ENCODE data around the gene TRIM2. TPM values are rescaled to one million over a fixed set of nuclear protein-coding genes. Genes with fewer than 3 reads are reported as not detected.

Gene TRIM2
- total and polyA plus RNA-seq, 2 experiments from 2014 or later: 22.0 to 61.5 TPM

- ATAC-seq (no peak), DNase-seq (ENCODE audit: low spot score) (no peak)
- Histone ChIP-seq H4K20me1 (replicated peaks; ENCODE audit: insufficient read depth) (no peaks in the 10 kb centered on the region), H3K79me2 (replicated peaks; ENCODE audit: insufficient read depth) (no peaks in the 10 kb centered on the region), H3K9me2 (ENCODE audit: insufficient read depth) (no peaks in the 10 kb centered on the region), H3K27ac (ENCODE audit: low read depth) (no peak overlapping the region), H3K4me2 (no peak overlapping the region), H3K36me3 (ENCODE audit: insufficient read depth) (no peaks in the 10 kb centered on the region), H3K4me3 (no peak overlapping the region), H3K4me1 (ENCODE audit: insufficient read depth) (peaks cover 22% of the 10 kb centered on the region), H2AFZ (no peak overlapping the region), H3K27me3 (ENCODE audit: insufficient read depth) (peaks cover 45% of the 10 kb centered on the region), H3F3A (replicated peaks; ENCODE audit: low read depth) (peaks cover 4% of the 10 kb centered on the region; the same call in 1 of the 2 replicates)
- H3K9me3 Mint-ChIP-seq: no peaks in the 10 kb centered on the region
- H3K27ac Mint-ChIP-seq: no peak overlapping the region
- no peaks in the 10 kb centered on the region for H3K36me3 Mint-ChIP-seq (ENCODE audit: low read depth)
- H3K4me3 Mint-ChIP-seq: no peak overlapping the region
- peaks cover 25% of the 10 kb centered on the region for H3K4me1 Mint-ChIP-seq
- peaks cover 22% of the 10 kb centered on the region for H3K27me3 Mint-ChIP-seq (ENCODE audit: insufficient read depth, low read depth, poor library complexity)
- 0 out of 4 replicates have a peak, but pooled peaks of 1 of the 2 experiments have one; percentile 13 for TF ChIP-seq CTCF (conservative IDR thresholded peaks at IDR 0.05; ENCODE audit: low read depth in 2 of 2)
- no peak for TF ChIP-seq JUNB (IDR thresholded peaks at IDR 0.05; ENCODE audit: unreplicated experiment)
These were observed 45.2 kb upstream of the TRIM2 start for GRCh38 chr4:153159016-153159415.

- H3K27ac ChIP-seq (ENCODE audit: low read depth): no peak overlapping the region
- no peak for DNase-seq (ENCODE audit: low spot score)
- TF ChIP-seq CTCF (conservative IDR thresholded peaks at IDR 0.05; ENCODE audit: low read depth in 2 of 2): no peak
- TF ChIP-seq REST (IDR thresholded peaks at IDR 0.05; ENCODE audit: unreplicated experiment): no peak
- no peak for TF ChIP-seq POLR2AphosphoS5 (IDR thresholded peaks at IDR 0.05; ENCODE audit: low read depth)
- TF ChIP-seq ZNF114 (CRISPR knock-in tag; IDR thresholded peaks at IDR 0.05): no peak
- no peak for TF ChIP-seq CREB1 (CRISPR knock-in tag; IDR thresholded peaks at IDR 0.05; ENCODE audit: low read depth)
- no peak for TF ChIP-seq EZH2 (IDR thresholded peaks at IDR 0.05; ENCODE audit: low read depth, unreplicated experiment)
These were observed 44.5 kb upstream of the TRIM2 start for GRCh38 chr4:153159728-153160221.

More at GRCh38 chr4:153159728-153160221, 44.5 kb upstream of the TRIM2 start:
- peaks cover 17% of the 10 kb centered on the region for H3K4me1 ChIP-seq (ENCODE audit: insufficient read depth)
- no peak overlapping the region for H3K4me2 ChIP-seq
- H3F3A ChIP-seq (replicated peaks; ENCODE audit: low read depth): no peaks in the 10 kb centered on the region
- H3K36me3 ChIP-seq (ENCODE audit: insufficient read depth): no peaks in the 10 kb centered on the region
- Mint-ChIP-seq H3K9me3 (0 out of 3 replicates have a peak, but pooled peaks cover 2% of the 10 kb centered on the region), H3K27ac (no peak overlapping the region), H3K27me3 (ENCODE audit: insufficient read depth, low read depth, poor library complexity) (peaks cover 14% of the 10 kb centered on the region), H3K36me3 (ENCODE audit: low read depth) (no peaks in the 10 kb centered on the region), H3K4me1 (peaks cover 25% of the 10 kb centered on the region), H3K4me3 (no peak overlapping the region)
- no peaks in the 10 kb centered on the region for H3K9me2 ChIP-seq (ENCODE audit: insufficient read depth)
- H3K4me3 ChIP-seq: no peak overlapping the region
- H3K27me3 ChIP-seq (ENCODE audit: insufficient read depth): peaks cover 37% of the 10 kb centered on the region
- H4K20me1 ChIP-seq (replicated peaks; ENCODE audit: insufficient read depth): no peaks in the 10 kb centered on the region
- H3K79me2 ChIP-seq (replicated peaks; ENCODE audit: insufficient read depth): no peaks in the 10 kb centered on the region
- no peak for ATAC-seq
- H2AFZ ChIP-seq: no peak overlapping the region
